HG02642 (cell line): ENCODE data around the gene ADAR.

Experiments used
- ATAC-seq: cut with Tn5 transposase; IDR thresholded peaks from one replicate; pipeline ENCODE4 v1.9.1; 2021; ENCODE audit warnings: mild to moderate bottlenecking; ENCODE audit not compliant: unreplicated experiment, poor library complexity

Gene ADAR

GRCh38 chr1:154565876-154566275, 42.1 kb downstream of the ADAR start:
- no peak for ATAC-seq

GRCh38 chr1:154559466-154560044, 48.4 kb downstream of the ADAR start:
- ATAC-seq = peak; percentile 31

- peak; percentile 89 for ATAC-seq
These were observed 49.1 kb downstream of the ADAR start for GRCh38 chr1:154558720-154559465.

GRCh38 chr1:154557939-154558719, 49.9 kb downstream of the ADAR start, which contains the start of gene UBE2Q1:
Gene UBE2Q1, minus strand, starts transcription at chr1:154558662. Its CDS starts 109 bp downstream, at chr1:154558553.
- ATAC-seq = peak; percentile 22

GRCh38 chr1:154557248-154557938, 50.6 kb downstream of the ADAR start:
- no peak for ATAC-seq

GRCh38 chr1:154556422-154556821, 51.6 kb downstream of the ADAR start:
- no peak for ATAC-seq

GRCh38 chr1:154553056-154554030, 54.6 kb downstream of the ADAR start:
- no peak for ATAC-seq

GRCh38 chr1:154552036-154552435, 56.0 kb downstream of the ADAR start:
- ATAC-seq = no peak

GRCh38 chr1:154551474-154551873, 56.5 kb downstream of the ADAR start:
- ATAC-seq = no peak

- no peak for ATAC-seq
These were observed 57.3 kb downstream of the ADAR start for GRCh38 chr1:154550657-154551056.

GRCh38 chr1:154550070-154550469, 57.9 kb downstream of the ADAR start:
- no peak for ATAC-seq

- no peak for ATAC-seq
These were observed 58.7 kb downstream of the ADAR start for GRCh38 chr1:154549202-154549770.

- ATAC-seq = no peak
These were observed 60.0 kb downstream of the ADAR start for GRCh38 chr1:154548028-154548427.

GRCh38 chr1:154547105-154547732, 60.8 kb downstream of the ADAR start:
- ATAC-seq = no peak

GRCh38 chr1:154546264-154547063, 61.5 kb downstream of the ADAR start:
- ATAC-seq = no peak

GRCh38 chr1:154541231-154541630, 66.8 kb downstream of the ADAR start:
- ATAC-seq = no peak

GRCh38 chr1:154539486-154540483, 68.2 kb downstream of the ADAR start:
- ATAC-seq = no peak
